MM.1S (cell line): Measurements from ENCODE around the gene REPS1.
"Not testable (repeated sequence)": the region's sequence is repeated elsewhere in the genome, so short reads cannot be mapped to it uniquely, and the experiment has no call there.

ENCODE experiments used
- DNase-seq: peaks from one replicate; pipeline ENCODE4 v3.0.0-alpha.2; 2015
- H2AFZ ChIP-seq: fragments of 300-600 bp; sonication (generic); 2 replicates; pipeline ENCODE4 v1.6.0; 2016; ENCODE audit warnings: antibody characterized with exemption, low read length
- H3F3A ChIP-seq: fragments of 300-600 bp; sonication (generic); 2 replicates; pipeline ENCODE4 v1.6.1; 2016; ENCODE audit warnings: mild to moderate bottlenecking, antibody characterized with exemption, low read length, moderate library complexity, mixed read lengths; ENCODE audit not compliant: insufficient read depth
- H3K27ac ChIP-seq: fragments of 300-600 bp; sonication (generic); 2 replicates; pipeline ENCODE4 v1.5.1; 2016; ENCODE audit warnings: mild to moderate bottlenecking, low read length
- H3K27me3 ChIP-seq: fragments of 300-600 bp; sonication (generic); replicated peaks from 2 replicates; pipeline ENCODE4 v1.6.0; 2016; ENCODE audit warnings: low read length; ENCODE audit not compliant: insufficient read depth
- H3K36me3 ChIP-seq: fragments of 300-600 bp; sonication (generic); replicated peaks from 2 replicates; pipeline ENCODE4 v1.6.1; 2016; ENCODE audit warnings: mild to moderate bottlenecking, low read length, mixed read lengths; ENCODE audit not compliant: insufficient read depth
- H3K4me1 ChIP-seq: fragments of 300-600 bp; sonication (generic); 2 replicates; pipeline ENCODE4 v1.6.1; 2016; ENCODE audit warnings: low read length, mixed read lengths
- H3K4me2 ChIP-seq: fragments of 300-600 bp; sonication (generic); 2 replicates; pipeline ENCODE4 v1.6.0; 2016; ENCODE audit warnings: low read depth, low read length
- H3K4me3 ChIP-seq: fragments of 300-600 bp; sonication (generic); 2 replicates; pipeline ENCODE4 v1.5.1; 2016; ENCODE audit warnings: low read length, mixed read lengths
- H3K79me2 ChIP-seq: fragments of 300-600 bp; sonication (generic); 2 replicates; pipeline ENCODE4 v1.6.1; 2016; ENCODE audit warnings: mixed run types, low read length, mixed read lengths
- H3K9ac ChIP-seq: fragments of 300-600 bp; sonication (generic); 2 replicates; pipeline ENCODE4 v1.6.1; 2016; ENCODE audit warnings: low read length, mixed read lengths
- H3K9me2 ChIP-seq: fragments of 300-600 bp; sonication (generic); replicated peaks from 2 replicates; pipeline ENCODE4 v1.6.1; 2016; ENCODE audit warnings: mild to moderate bottlenecking, low read length, mixed read lengths; ENCODE audit not compliant: insufficient read depth
- H3K9me3 ChIP-seq: fragments of 300-600 bp; sonication (generic); replicated peaks from 2 replicates; pipeline ENCODE4 v1.6.1; 2016; ENCODE audit warnings: mild to moderate bottlenecking, low read length, mixed read lengths; ENCODE audit not compliant: insufficient read depth
- H4K20me1 ChIP-seq: fragments of 300-600 bp; sonication (generic); 2 replicates; pipeline ENCODE4 v1.6.1; 2016; ENCODE audit warnings: mild to moderate bottlenecking, low read length, moderate library complexity, mixed read lengths; ENCODE audit not compliant: insufficient read depth
- CTCF ChIP-seq: fragments of 300-600 bp; sonication (generic); IDR thresholded peaks from 2 replicates; pipeline ENCODE4 v1.5.1; 2016; ENCODE audit warnings: antibody characterized with exemption, low read length, mixed read lengths
- EZH2 ChIP-seq: fragments of 300-600 bp; sonication (generic); optimal IDR thresholded peaks from 2 replicates; pipeline ENCODE3; 2017; ENCODE audit warnings: low read depth, mild to moderate bottlenecking, antibody characterized with exemption, low read length, mixed read lengths
- EZH2phosphoT487 ChIP-seq: fragments of 300-600 bp; sonication (generic); IDR thresholded peaks from 2 replicates; pipeline ENCODE4 v1.6.1; 2018; ENCODE audit warnings: antibody characterized with exemption, low read length

Gene REPS1

GRCh38 chr6:138943089-138943625 is 44.9 kb downstream of the REPS1 start:
- H3K4me1 ChIP-seq: no peaks in the 10 kb centered on the region
- H3K9ac ChIP-seq: no peak overlapping the region
- no peak overlapping the region for H2AFZ ChIP-seq
- no peak overlapping the region for H3K4me2 ChIP-seq
- H3K9me2 ChIP-seq: no peaks in the 10 kb centered on the region
- H3K36me3 ChIP-seq: 0 out of 2 replicates have a peak, but pooled peaks cover 2% of the 10 kb centered on the region
- H4K20me1 ChIP-seq: no peaks in the 10 kb centered on the region
- TF ChIP-seq EZH2phosphoT487: no peak
- TF ChIP-seq CTCF: no peak
- no peak for TF ChIP-seq EZH2
- H3K27me3 ChIP-seq: no peaks in the 10 kb centered on the region
- H3K9me3 ChIP-seq: no peaks in the 10 kb centered on the region
- peaks cover 13% of the 10 kb centered on the region for H3K79me2 ChIP-seq
- H3K27ac ChIP-seq: no peak overlapping the region
- no peak overlapping the region for H3K4me3 ChIP-seq
- DNase-seq: no peak
- no peaks in the 10 kb centered on the region for H3F3A ChIP-seq

- H3K27ac ChIP-seq, H3K4me2 ChIP-seq, H4K20me1 ChIP-seq, H3K27me3 ChIP-seq, H3K79me2 ChIP-seq, H3K9ac ChIP-seq, H3K4me1 ChIP-seq, H3K9me3 ChIP-seq, H2AFZ ChIP-seq, H3K4me3 ChIP-seq, H3K9me2 ChIP-seq, H3F3A ChIP-seq, DNase-seq, H3K36me3 ChIP-seq: not testable (repeated sequence)
Observed at GRCh38 chr6:138936873-138937272, 51.2 kb downstream of the REPS1 start.

- Histone ChIP-seq H3K4me1 (0 out of 2 replicates have a peak, but pooled peaks cover 5% of the 10 kb centered on the region), H3K36me3 (no peaks in the 10 kb centered on the region)
Observed at GRCh38 chr6:138931660-138932059, 56.4 kb downstream of the REPS1 start.

More at GRCh38 chr6:138931660-138932059, 56.4 kb downstream of the REPS1 start:
- no peak overlapping the region for H3K27ac ChIP-seq
- H3K9ac ChIP-seq: no peak overlapping the region
- no peak overlapping the region for H3K4me3 ChIP-seq
- no peaks in the 10 kb centered on the region for H3F3A ChIP-seq
- H3K79me2 ChIP-seq: no peaks in the 10 kb centered on the region
- H3K9me3 ChIP-seq: no peaks in the 10 kb centered on the region
- H3K9me2 ChIP-seq: no peaks in the 10 kb centered on the region
- no peak overlapping the region for H3K4me2 ChIP-seq
- TF ChIP-seq EZH2 (no peak), EZH2phosphoT487 (no peak), CTCF (no peak)
- no peak overlapping the region for H2AFZ ChIP-seq
- no peak for DNase-seq
- H3K27me3 ChIP-seq: no peaks in the 10 kb centered on the region
- H4K20me1 ChIP-seq: no peaks in the 10 kb centered on the region
